K562 (cell line): Measurements from ENCODE around the gene ZNF138. TPM values are rescaled to one million over a fixed set of nuclear protein-coding genes. Genes with fewer than 3 reads are reported as not detected.
A peak's percentile ranks its signal among the peaks of the same experiment; 100 is the strongest.

Experiments used
- ARID3A ChIP-seq: IDR thresholded peaks from 2 replicates; pipeline ENCODE4 v1.6.1; 2012; ENCODE audit warnings: low read depth, low read length, improper control_type of control experiment, borderline replicate concordance
- CAMTA2 ChIP-seq: fragments of 250-450 bp; sonication (Bioruptor Pico); conservative IDR thresholded peaks from 2 replicates; pipeline ENCODE4 v1.5.1; 2022
- HDAC2 ChIP-seq: fragments of 450-650 bp; IDR thresholded peaks from 2 replicates; pipeline ENCODE4 v1.6.1; 2016; ENCODE audit warnings: mild to moderate bottlenecking
- HMG20A ChIP-seq: fragments of 450-650 bp; formaldehyde crosslinking; conservative IDR thresholded peaks from 2 replicates; pipeline ENCODE4 v1.4.0; 2020; ENCODE audit warnings: mild to moderate bottlenecking, mixed read lengths
- HMGXB4 ChIP-seq: sonication (generic); formaldehyde crosslinking; IDR thresholded peaks from 2 replicates; pipeline ENCODE4 v1.8.1; 2023; ENCODE audit warnings: mild to moderate bottlenecking, missing genetic modification reagents
- MEF2D ChIP-seq: conservative IDR thresholded peaks from 2 replicates; pipeline ENCODE4 v1.6.1; 2016; ENCODE audit warnings: low read depth, missing genetic modification characterization, missing compliant biosample characterization
- SMARCC2 ChIP-seq: fragments of 450-650 bp; IDR thresholded peaks from 2 replicates; pipeline ENCODE4 v1.6.1; 2017; ENCODE audit warnings: antibody characterized with exemption, moderate library complexity, mild to moderate bottlenecking, low read depth
- TSC22D4 ChIP-seq: fragments of 450-650 bp; IDR thresholded peaks from 2 replicates; pipeline ENCODE4 v1.6.1; 2016; ENCODE audit warnings: missing genetic modification characterization, missing biosample characterization, control low read depth
- U2AF2 ChIP-seq: fragments of 200-400 bp; formaldehyde crosslinking; optimal IDR thresholded peaks from 2 replicates; pipeline ENCODE3; 2017; ENCODE audit warnings: low read depth, mild to moderate bottlenecking, low read length
- YBX1 ChIP-seq: fragments of 450-650 bp; IDR thresholded peaks from 2 replicates; pipeline ENCODE4 v1.7.1; 2016; ENCODE audit warnings: mild to moderate bottlenecking
- ZNF140 ChIP-seq: fragments of 250-450 bp; sonication (Bioruptor Pico); IDR thresholded peaks from 2 replicates; pipeline ENCODE4 v1.8.0; 2021; ENCODE audit warnings: moderate library complexity, mild to moderate bottlenecking, inconsistent platforms
- ZNF165 ChIP-seq: fragments of 250-450 bp; sonication (Bioruptor Pico); IDR thresholded peaks from 2 replicates; pipeline ENCODE4 v1.4.0; 2020; ENCODE audit warnings: borderline replicate concordance
- ZNF584 ChIP-seq: fragments of 200-800 bp; sonication (Bioruptor generic); IDR thresholded peaks from 2 replicates; pipeline ENCODE4 v1.6.1; 2016; ENCODE audit warnings: low read depth, mild to moderate bottlenecking, missing genetic modification characterization, missing compliant biosample characterization
- ZNF79 ChIP-seq: fragments of 250-450 bp; sonication (Bioruptor Pico); IDR thresholded peaks from 2 replicates; pipeline ENCODE4 v1.4.0; 2020; ENCODE audit warnings: low read depth, mild to moderate bottlenecking, moderate library complexity
- polyA plus RNA-seq, 8 experiments: library from polyadenylated mRNA; depleted of rRNA in 4 of 8; stranded (reverse) in 5 of 8; unstranded in 3 of 8; fragments of >200 nt; fragmentation: Nextera tagmentation in 2 of 8; fragmentation: Illumina TruSeq in 1 of 8; extraction: Ambion mirVana in 2 of 8; extraction: Trizol in 1 of 8; gene quantifications; 2 replicates each; pipeline versions ENCODE4 v1.2.1 to v1.2.3, GENCODE V29; 2011 to 2014; ENCODE audit warnings: inconsistent platforms in 1 of 8, missing spikeins in 1 of 8
- total RNA-seq, 7 experiments: library from RNA; depleted of rRNA in 6 of 7; stranded (reverse); fragments of >200 nt in 6 of 7; fragmentation: Illumina TruSeq in 2 of 7; extraction: Trizol in 2 of 7; gene quantifications; 2 replicates each; pipeline versions ENCODE4 v1.2.1 to v1.2.3, GENCODE V29; 2011 to 2021; ENCODE audit warnings: low replicate concordance in 1 of 7
- TF ChIP-seq, protein P1 (sequence below): sonication (generic); IDR thresholded peaks from 2 replicates; pipeline ENCODE4 v1.6.1; 2016
- TF ChIP-seq, protein P2 (sequence below): fragments of 250-450 bp; sonication (Bioruptor Pico); IDR thresholded peaks from 2 replicates; pipeline ENCODE4 v1.8.0; 2022; ENCODE audit warnings: inconsistent platforms
- TF ChIP-seq, protein P3 (sequence below): sonication (generic); formaldehyde crosslinking; IDR thresholded peaks from 2 replicates; pipeline ENCODE4 v1.8.0; 2022; ENCODE audit warnings: mild to moderate bottlenecking, low read depth, missing genetic modification reagents

The ZNF138 gene
- total and polyA plus RNA-seq, 9 of the 15 experiments (the other 6 are each of a cell fraction or from before 2014, with no cell fraction given), result 14.6 to 34.9 (median 22.6) TPM

DNA sequence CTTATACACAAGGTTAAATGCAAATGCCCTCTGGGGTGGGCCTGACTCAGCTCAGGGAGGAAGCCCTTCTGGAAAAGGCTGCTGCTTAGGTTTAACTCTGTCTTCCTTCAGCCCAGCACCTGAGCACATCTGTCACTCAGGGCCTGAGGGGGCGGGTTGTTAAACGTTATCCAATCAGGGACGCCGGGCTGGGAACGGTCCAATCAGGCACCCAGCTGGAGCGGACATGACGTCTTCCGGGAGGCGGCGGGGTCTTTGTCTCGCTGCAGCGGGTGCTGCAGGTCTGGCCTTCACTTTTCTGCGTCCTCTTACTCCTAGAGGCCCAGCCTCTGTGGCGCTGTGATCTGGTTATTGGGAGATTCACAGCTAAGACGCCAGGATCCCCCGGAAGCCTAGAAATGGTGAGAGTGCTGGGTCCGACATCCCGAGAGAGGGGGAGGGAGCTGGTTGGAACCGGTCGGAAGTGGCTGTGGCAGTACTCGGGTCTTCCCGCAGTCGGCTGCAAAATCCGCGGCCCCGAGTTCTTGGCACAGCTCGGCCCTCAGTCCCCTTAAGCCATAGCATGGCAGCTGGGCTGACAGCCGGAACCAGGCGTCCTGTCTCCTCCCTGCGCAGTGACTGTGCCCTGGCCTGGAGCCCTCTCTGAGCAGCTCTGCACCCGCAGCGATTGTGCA, at the start of gene ZNF138 (continued):
- TF ChIP-seq, protein P1, sequence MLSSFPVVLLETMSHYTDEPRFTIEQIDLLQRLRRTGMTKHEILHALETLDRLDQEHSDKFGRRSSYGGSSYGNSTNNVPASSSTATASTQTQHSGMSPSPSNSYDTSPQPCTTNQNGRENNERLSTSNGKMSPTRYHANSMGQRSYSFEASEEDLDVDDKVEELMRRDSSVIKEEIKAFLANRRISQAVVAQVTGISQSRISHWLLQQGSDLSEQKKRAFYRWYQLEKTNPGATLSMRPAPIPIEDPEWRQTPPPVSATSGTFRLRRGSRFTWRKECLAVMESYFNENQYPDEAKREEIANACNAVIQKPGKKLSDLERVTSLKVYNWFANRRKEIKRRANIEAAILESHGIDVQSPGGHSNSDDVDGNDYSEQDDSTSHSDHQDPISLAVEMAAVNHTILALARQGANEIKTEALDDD, result peak; percentile 13; the same call in 1 of the 2 replicates
- no peak for TF ChIP-seq ZNF165
- no peak for TF ChIP-seq ZNF140 (CRISPR knock-in tag)
- no peak for TF ChIP-seq ZNF79 (CRISPR knock-in tag)
- TF ChIP-seq U2AF2, result no peak
- TF ChIP-seq, protein P2, sequence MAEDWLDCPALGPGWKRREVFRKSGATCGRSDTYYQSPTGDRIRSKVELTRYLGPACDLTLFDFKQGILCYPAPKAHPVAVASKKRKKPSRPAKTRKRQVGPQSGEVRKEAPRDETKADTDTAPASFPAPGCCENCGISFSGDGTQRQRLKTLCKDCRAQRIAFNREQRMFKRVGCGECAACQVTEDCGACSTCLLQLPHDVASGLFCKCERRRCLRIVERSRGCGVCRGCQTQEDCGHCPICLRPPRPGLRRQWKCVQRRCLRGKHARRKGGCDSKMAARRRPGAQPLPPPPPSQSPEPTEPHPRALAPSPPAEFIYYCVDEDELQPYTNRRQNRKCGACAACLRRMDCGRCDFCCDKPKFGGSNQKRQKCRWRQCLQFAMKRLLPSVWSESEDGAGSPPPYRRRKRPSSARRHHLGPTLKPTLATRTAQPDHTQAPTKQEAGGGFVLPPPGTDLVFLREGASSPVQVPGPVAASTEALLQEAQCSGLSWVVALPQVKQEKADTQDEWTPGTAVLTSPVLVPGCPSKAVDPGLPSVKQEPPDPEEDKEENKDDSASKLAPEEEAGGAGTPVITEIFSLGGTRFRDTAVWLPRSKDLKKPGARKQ (CRISPR knock-in tag), result no peak
- TF ChIP-seq HMGXB4 (CRISPR knock-in tag), result no peak
- peak; percentile 47; the same call in 1 of the 2 replicates for TF ChIP-seq HDAC2
- no peak for TF ChIP-seq CAMTA2 (CRISPR knock-in tag)
- no peak for TF ChIP-seq MEF2D
- TF ChIP-seq SMARCC2, result no peak
- TF ChIP-seq HMG20A, result no peak
- TF ChIP-seq, protein P3, sequence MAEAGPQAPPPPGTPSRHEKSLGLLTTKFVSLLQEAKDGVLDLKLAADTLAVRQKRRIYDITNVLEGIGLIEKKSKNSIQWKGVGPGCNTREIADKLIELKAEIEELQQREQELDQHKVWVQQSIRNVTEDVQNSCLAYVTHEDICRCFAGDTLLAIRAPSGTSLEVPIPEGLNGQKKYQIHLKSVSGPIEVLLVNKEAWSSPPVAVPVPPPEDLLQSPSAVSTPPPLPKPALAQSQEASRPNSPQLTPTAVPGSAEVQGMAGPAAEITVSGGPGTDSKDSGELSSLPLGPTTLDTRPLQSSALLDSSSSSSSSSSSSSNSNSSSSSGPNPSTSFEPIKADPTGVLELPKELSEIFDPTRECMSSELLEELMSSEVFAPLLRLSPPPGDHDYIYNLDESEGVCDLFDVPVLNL (CRISPR knock-in tag), result no peak
- TF ChIP-seq ARID3A, result no peak
- no peak for TF ChIP-seq TSC22D4 (tag)
- no peak for TF ChIP-seq ZNF584 (CRISPR knock-in tag)
- no peak for TF ChIP-seq YBX1
